Measurements from ENCODE around the gene FBXW7. TPM values are rescaled to one million over a fixed set of nuclear protein-coding genes. Genes with fewer than 3 reads are reported as not detected.

The FBXW7 gene
- total and polyA plus RNA-seq, 2 of the 13 experiments (the other 11 are each of a cell fraction or from before 2014, with no cell fraction given) = 5.0 to 40.9 TPM

DNA sequence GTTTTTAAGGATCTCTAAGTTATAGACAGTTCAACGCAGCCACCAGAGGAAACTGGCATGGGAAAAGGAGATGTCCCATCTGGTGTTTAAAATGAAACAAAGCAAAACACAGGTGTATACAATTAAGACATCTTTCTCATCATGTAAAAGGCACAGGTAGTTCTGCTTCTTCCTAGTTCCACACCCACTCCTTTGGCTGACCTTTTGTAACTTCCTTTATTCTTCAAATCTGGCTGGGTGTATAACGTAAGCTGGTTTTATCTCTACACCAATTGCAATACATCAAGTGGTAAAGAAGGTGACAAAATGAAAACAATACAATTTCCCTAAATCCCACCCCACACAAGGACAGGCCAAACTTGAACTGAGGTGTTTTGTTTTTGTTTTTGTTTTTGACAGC is 27.3 kb upstream of the FBXW7 start:
- Histone ChIP-seq H3K79me2 (ENCODE audit: insufficient read depth, low read length) (no peaks in the 10 kb centered on the region), H3K36me3 (replicated peaks in 1 of 2; ENCODE audit: control insufficient read depth in 1 of 2, insufficient read depth in 2 of 2, low read length in 2 of 2) (no peaks in the 10 kb centered on the region), H3K27me3 (ENCODE audit: control insufficient read depth in 1 of 2, insufficient read depth in 2 of 2, low read length in 2 of 2) (peaks cover 0 to 3% of the 10 kb centered on the region in 2 experiments; a peak in 1 of 5 replicates), H3K9ac (ENCODE audit: insufficient read depth, low read depth, low read length) (no peak overlapping the region), H3K4me3 (replicated peaks in 1 of 3; ENCODE audit: insufficient read depth in 1 of 3, low read depth in 2 of 3, low read length in 3 of 3) (no peak overlapping the region), H3K9me3 (ENCODE audit: low read length) (no peaks in the 10 kb centered on the region), H3K4me1 (ENCODE audit: insufficient read depth, low read length) (no peaks in the 10 kb centered on the region), H3K27ac (ENCODE audit: extremely low read length, insufficient read depth, low read length) (no peak overlapping the region), H3K4me2 (ENCODE audit: low read depth, low read length) (no peak overlapping the region), H2AFZ (ENCODE audit: low read length) (no peak overlapping the region), H4K20me1 (ENCODE audit: insufficient read depth, low read length) (no peaks in the 10 kb centered on the region)
- intact Hi-C loops (cut with micrococcal nuclease; ENCODE audit: unreplicated experiment) (no loop called here), in situ Hi-C loops (cut with HindIII; ENCODE audit: extremely low pct_ligation_motif_present, low pct_unique_long_range_greater_than_20kb) (no loop called here)
- CTCF ChIA-PET (ENCODE audit: low intra/inter-chr PET ratio, low total read pairs) = no interaction called here
- POLR2A ChIA-PET = no interaction called here
- DNase-seq (ENCODE audit: low spot score) (no peak), FAIRE-seq (no peak), ATAC-seq (no peak)
- 40% methylated on average over 2 of the region's 2 CpGs for WGBS (ENCODE audit: low lambda C conversion rate)
- TF ChIP-seq ARNTL (CRISPR knock-in tag; IDR thresholded peaks at IDR 0.05) = no peak
- TF ChIP-seq KAT8 (CRISPR knock-in tag; IDR thresholded peaks at IDR 0.05) = no peak
- no peak for TF ChIP-seq ZNF615 (CRISPR knock-in tag; IDR thresholded peaks at IDR 0.05; ENCODE audit: borderline replicate concordance)
- TF ChIP-seq, protein P1, sequence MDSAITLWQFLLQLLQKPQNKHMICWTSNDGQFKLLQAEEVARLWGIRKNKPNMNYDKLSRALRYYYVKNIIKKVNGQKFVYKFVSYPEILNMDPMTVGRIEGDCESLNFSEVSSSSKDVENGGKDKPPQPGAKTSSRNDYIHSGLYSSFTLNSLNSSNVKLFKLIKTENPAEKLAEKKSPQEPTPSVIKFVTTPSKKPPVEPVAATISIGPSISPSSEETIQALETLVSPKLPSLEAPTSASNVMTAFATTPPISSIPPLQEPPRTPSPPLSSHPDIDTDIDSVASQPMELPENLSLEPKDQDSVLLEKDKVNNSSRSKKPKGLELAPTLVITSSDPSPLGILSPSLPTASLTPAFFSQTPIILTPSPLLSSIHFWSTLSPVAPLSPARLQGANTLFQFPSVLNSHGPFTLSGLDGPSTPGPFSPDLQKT (CRISPR knock-in tag; IDR thresholded peaks at IDR 0.05; ENCODE audit: borderline replicate concordance) = no peak
- TF ChIP-seq, protein P2, sequence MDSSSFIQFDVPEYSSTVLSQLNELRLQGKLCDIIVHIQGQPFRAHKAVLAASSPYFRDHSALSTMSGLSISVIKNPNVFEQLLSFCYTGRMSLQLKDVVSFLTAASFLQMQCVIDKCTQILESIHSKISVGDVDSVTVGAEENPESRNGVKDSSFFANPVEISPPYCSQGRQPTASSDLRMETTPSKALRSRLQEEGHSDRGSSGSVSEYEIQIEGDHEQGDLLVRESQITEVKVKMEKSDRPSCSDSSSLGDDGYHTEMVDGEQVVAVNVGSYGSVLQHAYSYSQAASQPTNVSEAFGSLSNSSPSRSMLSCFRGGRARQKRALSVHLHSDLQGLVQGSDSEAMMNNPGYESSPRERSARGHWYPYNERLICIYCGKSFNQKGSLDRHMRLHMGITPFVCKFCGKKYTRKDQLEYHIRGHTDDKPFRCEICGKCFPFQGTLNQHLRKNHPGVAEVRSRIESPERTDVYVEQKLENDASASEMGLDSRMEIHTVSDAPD (CRISPR knock-in tag; IDR thresholded peaks at IDR 0.05) = no peak
- TF ChIP-seq SNAI1 (CRISPR knock-in tag; IDR thresholded peaks at IDR 0.05; ENCODE audit: borderline replicate concordance) = no peak
- TF ChIP-seq, protein P3, sequence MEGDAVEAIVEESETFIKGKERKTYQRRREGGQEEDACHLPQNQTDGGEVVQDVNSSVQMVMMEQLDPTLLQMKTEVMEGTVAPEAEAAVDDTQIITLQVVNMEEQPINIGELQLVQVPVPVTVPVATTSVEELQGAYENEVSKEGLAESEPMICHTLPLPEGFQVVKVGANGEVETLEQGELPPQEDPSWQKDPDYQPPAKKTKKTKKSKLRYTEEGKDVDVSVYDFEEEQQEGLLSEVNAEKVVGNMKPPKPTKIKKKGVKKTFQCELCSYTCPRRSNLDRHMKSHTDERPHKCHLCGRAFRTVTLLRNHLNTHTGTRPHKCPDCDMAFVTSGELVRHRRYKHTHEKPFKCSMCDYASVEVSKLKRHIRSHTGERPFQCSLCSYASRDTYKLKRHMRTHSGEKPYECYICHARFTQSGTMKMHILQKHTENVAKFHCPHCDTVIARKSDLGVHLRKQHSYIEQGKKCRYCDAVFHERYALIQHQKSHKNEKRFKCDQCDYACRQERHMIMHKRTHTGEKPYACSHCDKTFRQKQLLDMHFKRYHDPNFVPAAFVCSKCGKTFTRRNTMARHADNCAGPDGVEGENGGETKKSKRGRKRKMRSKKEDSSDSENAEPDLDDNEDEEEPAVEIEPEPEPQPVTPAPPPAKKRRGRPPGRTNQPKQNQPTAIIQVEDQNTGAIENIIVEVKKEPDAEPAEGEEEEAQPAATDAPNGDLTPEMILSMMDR (CRISPR knock-in tag; IDR thresholded peaks at IDR 0.05) = no peak
- no peak for TF ChIP-seq ZNF510 (CRISPR knock-in tag; IDR thresholded peaks at IDR 0.05; ENCODE audit: low read depth)
- no peak for TF ChIP-seq ZNF441 (CRISPR knock-in tag; IDR thresholded peaks at IDR 0.05; ENCODE audit: borderline replicate concordance)
- TF ChIP-seq KDM5B (CRISPR knock-in tag; IDR thresholded peaks at IDR 0.05; ENCODE audit: borderline replicate concordance) = no peak
- TF ChIP-seq, protein P4, sequence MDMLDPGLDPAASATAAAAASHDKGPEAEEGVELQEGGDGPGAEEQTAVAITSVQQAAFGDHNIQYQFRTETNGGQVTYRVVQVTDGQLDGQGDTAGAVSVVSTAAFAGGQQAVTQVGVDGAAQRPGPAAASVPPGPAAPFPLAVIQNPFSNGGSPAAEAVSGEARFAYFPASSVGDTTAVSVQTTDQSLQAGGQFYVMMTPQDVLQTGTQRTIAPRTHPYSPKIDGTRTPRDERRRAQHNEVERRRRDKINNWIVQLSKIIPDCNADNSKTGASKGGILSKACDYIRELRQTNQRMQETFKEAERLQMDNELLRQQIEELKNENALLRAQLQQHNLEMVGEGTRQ (IDR thresholded peaks at IDR 0.05; ENCODE audit: low read depth, low read length) = no peak
- TF ChIP-seq, protein P4 (CRISPR knock-in tag; IDR thresholded peaks at IDR 0.05; ENCODE audit: borderline replicate concordance) = no peak
- no peak for TF ChIP-seq ZSCAN21 (CRISPR knock-in tag; IDR thresholded peaks at IDR 0.05; ENCODE audit: borderline replicate concordance)
- TF ChIP-seq ZSCAN31 (CRISPR knock-in tag; IDR thresholded peaks at IDR 0.05; ENCODE audit: low read depth) = no peak
- TF ChIP-seq HDAC6 (IDR thresholded peaks at IDR 0.05; ENCODE audit: low read depth, low read length) = no peak
- no peak for TF ChIP-seq NR2F6 (IDR thresholded peaks at IDR 0.05)
- no peak for TF ChIP-seq NR2F6 (CRISPR knock-in tag; IDR thresholded peaks at IDR 0.05)
- no peak for TF ChIP-seq SP1 (IDR thresholded peaks at IDR 0.05)
- no peak for TF ChIP-seq SP1 (CRISPR knock-in tag; IDR thresholded peaks at IDR 0.05)
- no TSS peak for BruUV-seq (replicated peaks)

All from HepG2 (cell line).